ENCODE measurements around the gene EMSY.

DNA sequence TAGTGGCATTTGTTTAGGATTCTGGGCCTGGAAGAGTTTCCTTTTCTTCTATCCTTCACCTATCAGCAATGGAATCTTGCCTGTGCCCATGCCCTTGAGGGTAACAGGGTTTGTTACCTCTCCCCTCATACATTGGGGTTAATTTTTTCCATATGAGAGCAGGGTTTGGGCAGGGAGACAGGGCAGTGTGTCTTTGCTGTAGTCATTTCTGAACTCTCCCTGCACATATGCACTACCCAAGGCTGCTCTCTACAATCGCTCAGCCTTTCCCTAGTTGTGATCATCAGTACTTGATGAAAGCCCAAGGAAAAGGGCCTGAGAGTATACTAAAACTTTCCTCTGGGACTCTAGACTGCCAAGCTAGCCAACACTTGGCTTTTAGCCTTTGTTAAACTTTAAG lies 130.1 kb downstream of the EMSY start:
- TF ChIP-seq CTCF (IDR thresholded peaks at IDR 0.05; ENCODE audit: insufficient read depth, low read depth, low read length) (no peak), EZH2 (IDR thresholded peaks at IDR 0.05; ENCODE audit: insufficient read depth, low read length) (no peak)
